ENCODE data around the gene RASGRF2.

The RASGRF2 gene, protein sequence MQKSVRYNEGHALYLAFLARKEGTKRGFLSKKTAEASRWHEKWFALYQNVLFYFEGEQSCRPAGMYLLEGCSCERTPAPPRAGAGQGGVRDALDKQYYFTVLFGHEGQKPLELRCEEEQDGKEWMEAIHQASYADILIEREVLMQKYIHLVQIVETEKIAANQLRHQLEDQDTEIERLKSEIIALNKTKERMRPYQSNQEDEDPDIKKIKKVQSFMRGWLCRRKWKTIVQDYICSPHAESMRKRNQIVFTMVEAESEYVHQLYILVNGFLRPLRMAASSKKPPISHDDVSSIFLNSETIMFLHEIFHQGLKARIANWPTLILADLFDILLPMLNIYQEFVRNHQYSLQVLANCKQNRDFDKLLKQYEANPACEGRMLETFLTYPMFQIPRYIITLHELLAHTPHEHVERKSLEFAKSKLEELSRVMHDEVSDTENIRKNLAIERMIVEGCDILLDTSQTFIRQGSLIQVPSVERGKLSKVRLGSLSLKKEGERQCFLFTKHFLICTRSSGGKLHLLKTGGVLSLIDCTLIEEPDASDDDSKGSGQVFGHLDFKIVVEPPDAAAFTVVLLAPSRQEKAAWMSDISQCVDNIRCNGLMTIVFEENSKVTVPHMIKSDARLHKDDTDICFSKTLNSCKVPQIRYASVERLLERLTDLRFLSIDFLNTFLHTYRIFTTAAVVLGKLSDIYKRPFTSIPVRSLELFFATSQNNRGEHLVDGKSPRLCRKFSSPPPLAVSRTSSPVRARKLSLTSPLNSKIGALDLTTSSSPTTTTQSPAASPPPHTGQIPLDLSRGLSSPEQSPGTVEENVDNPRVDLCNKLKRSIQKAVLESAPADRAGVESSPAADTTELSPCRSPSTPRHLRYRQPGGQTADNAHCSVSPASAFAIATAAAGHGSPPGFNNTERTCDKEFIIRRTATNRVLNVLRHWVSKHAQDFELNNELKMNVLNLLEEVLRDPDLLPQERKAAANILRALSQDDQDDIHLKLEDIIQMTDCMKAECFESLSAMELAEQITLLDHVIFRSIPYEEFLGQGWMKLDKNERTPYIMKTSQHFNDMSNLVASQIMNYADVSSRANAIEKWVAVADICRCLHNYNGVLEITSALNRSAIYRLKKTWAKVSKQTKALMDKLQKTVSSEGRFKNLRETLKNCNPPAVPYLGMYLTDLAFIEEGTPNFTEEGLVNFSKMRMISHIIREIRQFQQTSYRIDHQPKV (N-terminal part only)

DNA sequence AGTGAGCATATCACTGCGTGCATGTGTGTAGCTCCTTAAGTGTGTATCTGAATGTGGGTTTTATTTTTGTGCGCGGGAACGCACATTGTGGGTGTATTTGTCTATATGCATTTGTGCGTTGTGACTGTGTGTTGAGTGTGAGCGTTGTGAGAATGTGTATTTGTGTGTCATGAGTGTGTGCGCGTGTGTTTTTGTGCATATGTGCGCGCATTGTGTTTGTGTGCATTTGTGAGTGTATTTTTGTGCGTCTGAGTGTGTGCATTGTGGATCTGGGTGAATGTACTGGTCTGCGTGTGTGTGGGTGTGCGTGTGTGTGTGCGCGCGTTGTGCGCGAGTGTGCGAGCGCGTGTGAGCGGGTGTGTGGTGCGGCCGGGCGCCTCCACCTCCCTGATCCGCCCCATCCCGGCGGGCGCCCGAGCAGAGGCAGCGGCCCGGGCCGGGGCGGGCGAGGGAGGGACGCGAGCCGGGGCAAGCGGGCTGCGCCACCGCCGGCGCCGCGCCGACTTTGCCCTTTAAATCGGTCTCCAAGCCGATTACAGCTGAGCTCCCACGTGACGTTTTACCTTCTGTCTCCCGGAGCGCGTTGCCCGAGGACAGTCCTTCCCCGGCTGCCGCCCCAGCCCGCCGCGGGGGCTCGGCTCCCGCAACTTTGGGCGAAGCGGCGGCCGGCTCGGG lies at the start of gene RASGRF2:
Gene RASGRF2, plus strand, starts transcription at position 596 of the 675 bp plus-strand sequence. CDS start 376 bp downstream, outside the sequence.
- peak within 1 kb of the TSS; percentile 58 for H3K4me3 ChIP-seq
- no peaks in the 10 kb centered on the region for H3K36me3 ChIP-seq (ENCODE audit: insufficient read depth, low read length)
- H3K27ac ChIP-seq: no peak within 1 kb of the TSS
- no peaks in the 10 kb centered on the region for H3K9me3 ChIP-seq (ENCODE audit: low read depth, low read length)
- no peak for DNase-seq (ENCODE audit: low read depth, low spot score)
- TF ChIP-seq EZH2 (IDR thresholded peaks at IDR 0.05) (no peak), POLR2AphosphoS5 (IDR thresholded peaks at IDR 0.05; ENCODE audit: borderline replicate concordance, low read depth, low read length) (no peak), FOXP2 (optimal IDR thresholded peaks at IDR 0.05; ENCODE audit: control extremely low read depth, extremely low read length, insufficient read depth) (no peak)
- H3K9ac ChIP-seq (ENCODE audit: insufficient read length): no peak within 1 kb of the TSS

DNA sequence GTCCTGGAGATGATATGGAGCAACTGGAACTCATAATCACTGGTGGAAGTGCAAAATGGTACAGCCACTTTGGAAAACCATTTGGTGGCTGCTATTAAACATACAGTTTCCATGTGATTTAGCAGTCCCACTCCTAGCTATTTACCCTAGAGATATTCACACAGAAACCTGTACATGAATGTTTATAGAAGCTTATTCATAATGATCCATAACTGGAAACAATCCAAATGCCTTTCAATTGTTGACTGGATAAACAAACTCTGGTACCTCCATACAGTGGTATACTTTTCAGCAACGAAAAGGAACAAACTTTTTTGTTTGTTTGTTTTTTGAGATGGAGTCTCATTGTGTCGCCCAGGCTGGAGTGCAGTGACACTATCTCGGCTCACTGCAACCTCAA lies 47.7 kb upstream of the RASGRF2 start:
- no peak overlapping the region for H3K9ac ChIP-seq (ENCODE audit: insufficient read length)
- no peak overlapping the region for H3K27ac ChIP-seq
- no peaks in the 10 kb centered on the region for H3K9me3 ChIP-seq (ENCODE audit: low read depth, low read length)
- no peak for DNase-seq (ENCODE audit: low read depth, low spot score)
- no peak for TF ChIP-seq POLR2AphosphoS5 (IDR thresholded peaks at IDR 0.05; ENCODE audit: borderline replicate concordance, low read depth, low read length)
- H3K36me3 ChIP-seq (ENCODE audit: insufficient read depth, low read length): no peaks in the 10 kb centered on the region
- H3K4me3 ChIP-seq: no peak overlapping the region

DNA sequence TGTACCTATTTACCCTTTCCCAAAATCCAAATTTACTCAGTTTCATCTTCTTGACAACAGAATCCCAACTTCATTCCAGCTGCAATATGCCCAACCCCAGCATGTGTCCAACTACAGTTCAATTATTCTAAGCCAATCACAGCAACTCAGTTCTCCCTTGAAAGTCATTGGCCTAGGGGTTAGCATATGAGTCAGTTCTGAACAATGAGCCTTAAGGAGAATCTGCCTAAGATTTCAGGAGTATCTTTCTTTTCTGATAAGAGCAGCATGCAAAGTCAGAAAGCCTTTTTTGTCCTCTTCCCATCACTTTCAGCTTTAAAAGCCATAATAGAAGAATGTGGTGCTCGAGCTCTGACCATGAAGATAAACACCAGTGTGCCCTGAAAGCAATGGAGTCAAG lies 44.4 kb upstream of the RASGRF2 start:
- no peak overlapping the region for H3K27ac ChIP-seq
- no peaks in the 10 kb centered on the region for H3K9me3 ChIP-seq (ENCODE audit: low read depth, low read length)
- H3K4me3 ChIP-seq: no peak overlapping the region
- DNase-seq (ENCODE audit: low read depth, low spot score): no peak
- no peaks in the 10 kb centered on the region for H3K36me3 ChIP-seq (ENCODE audit: insufficient read depth, low read length)
- H3K9ac ChIP-seq (ENCODE audit: insufficient read length): no peak overlapping the region
- TF ChIP-seq FOXP2 (optimal IDR thresholded peaks at IDR 0.05; ENCODE audit: control extremely low read depth, extremely low read length, insufficient read depth) (no peak), POLR2AphosphoS5 (IDR thresholded peaks at IDR 0.05; ENCODE audit: borderline replicate concordance, low read depth, low read length) (no peak)

DNA sequence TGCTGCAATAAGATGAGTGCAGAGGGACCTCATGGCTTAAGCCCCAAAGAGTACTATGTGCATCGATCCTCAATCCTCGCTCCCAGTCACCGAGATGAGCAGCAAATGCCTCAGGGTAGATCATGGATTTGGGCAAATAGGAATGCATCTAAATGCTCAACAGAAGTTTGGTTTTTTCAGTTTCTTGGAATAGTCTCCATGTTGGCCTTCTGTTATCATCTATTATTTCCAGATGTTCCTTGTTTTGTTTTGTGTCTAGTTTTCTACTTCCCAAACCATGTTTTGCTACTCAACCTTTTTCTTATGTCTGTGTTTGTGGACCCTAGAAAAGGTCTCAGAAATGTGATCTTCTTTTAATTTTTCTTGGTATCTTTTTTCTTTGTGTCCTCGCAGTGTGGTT lies 43.5 kb upstream of the RASGRF2 start:
- Histone ChIP-seq H3K9ac (ENCODE audit: insufficient read length) (peak overlapping the region; percentile 24), H3K27ac (peak overlapping the region; percentile 57), H3K4me3 (peak overlapping the region; percentile 7; the same call in 1 of the 2 replicates), H3K9me3 (ENCODE audit: low read depth, low read length) (no peaks in the 10 kb centered on the region), H3K36me3 (ENCODE audit: insufficient read depth, low read length) (no peaks in the 10 kb centered on the region)
- TF ChIP-seq FOXP2 (optimal IDR thresholded peaks at IDR 0.05; ENCODE audit: control extremely low read depth, extremely low read length, insufficient read depth) (no peak), POLR2AphosphoS5 (IDR thresholded peaks at IDR 0.05; ENCODE audit: borderline replicate concordance, low read depth, low read length) (no peak), EZH2 (IDR thresholded peaks at IDR 0.05) (no peak)
- no peak for DNase-seq (ENCODE audit: low read depth, low spot score)

DNA sequence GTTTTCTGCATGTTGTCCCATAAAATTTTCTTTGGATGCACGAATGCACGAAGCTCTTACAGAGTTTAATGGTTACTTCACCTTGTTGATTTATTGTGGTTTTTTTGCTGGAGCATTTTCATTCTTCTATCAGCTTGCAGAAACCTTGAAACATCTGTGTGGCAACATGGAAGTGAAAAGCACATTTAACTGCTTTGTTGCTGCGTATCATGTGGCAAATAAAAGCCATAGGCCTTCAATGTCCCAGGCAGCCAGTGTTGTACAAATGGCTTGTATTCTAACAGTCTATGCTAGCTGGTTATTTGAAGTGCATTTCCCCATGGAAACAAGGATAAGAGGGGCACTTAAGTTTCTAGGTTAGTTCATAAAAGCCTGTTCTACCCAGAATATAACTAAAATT lies 42.5 kb upstream of the RASGRF2 start:
- Histone ChIP-seq H3K9ac (ENCODE audit: insufficient read length) (no peak overlapping the region), H3K27ac (no peak overlapping the region), H3K4me3 (0 out of 2 replicates have a peak overlapping the region, but pooled peaks have one; percentile 13), H3K9me3 (ENCODE audit: low read depth, low read length) (no peaks in the 10 kb centered on the region), H3K36me3 (ENCODE audit: insufficient read depth, low read length) (no peaks in the 10 kb centered on the region)
- DNase-seq (ENCODE audit: low read depth, low spot score): no peak
- no peak for TF ChIP-seq FOXP2 (optimal IDR thresholded peaks at IDR 0.05; ENCODE audit: control extremely low read depth, extremely low read length, insufficient read depth)
- TF ChIP-seq POLR2AphosphoS5 (IDR thresholded peaks at IDR 0.05; ENCODE audit: borderline replicate concordance, low read depth, low read length): no peak
- no peak for TF ChIP-seq EZH2 (IDR thresholded peaks at IDR 0.05)

DNA sequence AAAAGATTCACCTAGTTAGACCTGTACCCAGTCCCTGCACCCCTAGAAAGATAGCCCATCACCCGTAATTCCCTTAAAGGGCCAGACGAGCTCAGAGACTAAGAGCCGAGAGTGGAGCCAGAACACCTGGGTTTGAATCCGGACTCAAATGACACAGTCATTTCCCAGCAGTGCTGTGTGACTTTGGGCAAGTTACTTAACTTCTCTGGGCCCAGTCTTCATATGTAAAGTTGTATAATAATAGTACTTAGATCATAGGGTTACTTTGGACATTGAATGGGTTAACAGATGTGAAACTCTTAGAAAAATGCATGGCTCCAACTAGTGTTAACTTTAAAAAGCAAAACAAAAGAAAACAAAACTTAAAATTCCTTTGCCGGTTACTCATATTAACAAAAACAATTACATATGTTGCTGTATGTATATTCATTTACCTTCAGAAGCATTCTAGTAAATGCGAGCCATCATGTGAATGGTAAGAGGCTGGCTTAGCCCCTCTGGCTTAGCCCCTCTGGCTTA lies 40.4 kb upstream of the RASGRF2 start:
- DNase-seq (ENCODE audit: low read depth, low spot score): no peak

DNA sequence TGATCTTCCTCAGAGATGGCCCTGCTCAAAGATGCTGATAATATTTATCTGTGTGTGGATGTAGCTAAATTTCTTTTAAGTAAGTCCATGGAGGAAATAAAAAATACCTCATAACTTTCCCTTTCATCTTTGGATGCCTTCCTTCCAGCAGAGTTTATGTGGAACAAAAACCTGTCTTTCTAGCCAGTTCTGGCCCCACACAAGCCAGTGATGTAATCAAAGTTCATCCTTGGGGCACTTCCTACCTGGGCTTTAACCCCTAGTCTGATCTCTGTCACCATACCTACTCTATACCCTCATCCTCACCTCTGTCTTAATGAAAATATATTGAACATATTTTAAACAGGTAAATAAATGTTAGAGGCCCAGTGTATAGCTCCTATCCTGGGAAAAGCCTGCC lies 39.8 kb upstream of the RASGRF2 start:
- DNase-seq (ENCODE audit: low read depth, low spot score): no peak
- H3K9me3 ChIP-seq (ENCODE audit: low read depth, low read length): no peaks in the 10 kb centered on the region
- TF ChIP-seq POLR2AphosphoS5 (IDR thresholded peaks at IDR 0.05; ENCODE audit: borderline replicate concordance, low read depth, low read length): no peak
- no peak for TF ChIP-seq FOXP2 (optimal IDR thresholded peaks at IDR 0.05; ENCODE audit: control extremely low read depth, extremely low read length, insufficient read depth)
- no peak for TF ChIP-seq EZH2 (IDR thresholded peaks at IDR 0.05)
- H3K9ac ChIP-seq (ENCODE audit: insufficient read length): no peak overlapping the region
- no peak overlapping the region for H3K4me3 ChIP-seq
- no peak overlapping the region for H3K27ac ChIP-seq
- no peaks in the 10 kb centered on the region for H3K36me3 ChIP-seq (ENCODE audit: insufficient read depth, low read length)

More for the DNA sequence above, 40.4 kb upstream of the RASGRF2 start:
- Histone ChIP-seq H3K9me3 (ENCODE audit: low read depth, low read length) (no peaks in the 10 kb centered on the region), H3K9ac (ENCODE audit: insufficient read length) (no peak overlapping the region), H3K36me3 (ENCODE audit: insufficient read depth, low read length) (no peaks in the 10 kb centered on the region), H3K27ac (no peak overlapping the region), H3K4me3 (no peak overlapping the region)
- no peak for TF ChIP-seq FOXP2 (optimal IDR thresholded peaks at IDR 0.05; ENCODE audit: control extremely low read depth, extremely low read length, insufficient read depth)
- no peak for TF ChIP-seq POLR2AphosphoS5 (IDR thresholded peaks at IDR 0.05; ENCODE audit: borderline replicate concordance, low read depth, low read length)
- TF ChIP-seq EZH2 (IDR thresholded peaks at IDR 0.05): no peak
